Skin epidermis (tissue), 12 donors: ENCODE data around the gene CREB3.
A peak's percentile ranks its signal among the peaks of the same experiment; 100 is the strongest.

Source experiments
- H3K27ac ChIP-seq, 21 experiments: fragments of 200-600 bp; sonication (generic) in 11 of 21; one replicate each; pipeline ENCODE4 v1.5.0; 2020; ENCODE audit warnings: mild to moderate bottlenecking in 3 of 21, inconsistent platforms in 2 of 21, moderate library complexity in 2 of 21
- H3K4me3 ChIP-seq, 7 experiments: fragments of 200-600 bp; sonication (generic) in 2 of 7; one replicate each; pipeline ENCODE4 v1.5.0; 2020; ENCODE audit warnings: inconsistent platforms in 2 of 7, mild to moderate bottlenecking in 2 of 7, moderate library complexity in 1 of 7

CREB3 gene

DNA sequence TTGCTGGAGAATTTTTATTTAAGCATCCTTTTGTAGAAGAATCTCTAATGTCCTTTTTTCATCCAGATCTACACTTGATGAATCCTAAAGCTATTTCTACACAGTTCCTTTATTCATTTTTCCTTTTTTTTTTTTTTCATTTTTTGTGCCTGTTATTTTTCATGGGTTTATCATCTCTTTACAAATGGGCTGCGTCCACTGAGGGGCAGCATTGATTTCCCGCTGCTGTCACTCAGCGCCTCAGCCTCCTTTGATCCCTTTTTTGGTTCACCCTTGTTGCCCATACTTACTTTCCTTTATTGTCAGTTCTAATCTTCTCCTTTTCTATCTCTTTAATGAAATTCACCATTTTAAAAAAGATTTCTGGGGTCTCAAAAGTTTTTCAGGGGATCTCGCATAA is 27.3 kb downstream of the CREB3 start:
- H3K27ac ChIP-seq, result no peak overlapping the region
- no peak overlapping the region for H3K4me3 ChIP-seq

- no peak overlapping the region for H3K27ac ChIP-seq
Measured at GRCh38 chr9:35760651-35761050, 28.2 kb downstream of the CREB3 start.

GRCh38 chr9:35763181-35763580 is 30.7 kb downstream of the CREB3 start:
- Histone ChIP-seq H3K27ac (no peak overlapping the region), H3K4me3 (no peak overlapping the region)

More at GRCh38 chr9:35760651-35761050, 28.2 kb downstream of the CREB3 start:
- H3K4me3 ChIP-seq, result no peak overlapping the region

DNA sequence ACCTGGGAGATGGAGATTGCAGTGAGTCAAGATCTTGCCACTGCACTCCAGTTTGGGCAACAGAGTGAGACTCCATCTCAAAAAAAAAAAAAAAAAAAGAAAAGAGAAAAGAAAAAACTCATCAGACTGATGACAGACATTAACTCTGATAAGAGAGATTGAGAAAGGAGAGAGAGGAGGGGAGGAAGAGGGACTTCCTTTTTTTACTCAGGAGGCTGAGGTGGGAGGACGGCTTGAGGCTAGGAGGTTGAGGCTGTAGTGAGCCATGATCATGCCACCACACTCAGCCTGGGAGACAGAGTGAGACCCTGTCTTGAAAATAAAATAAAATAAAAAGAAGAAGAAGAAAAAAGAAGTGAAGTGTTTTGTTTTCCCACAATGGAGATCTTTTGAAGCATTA is 31.3 kb downstream of the CREB3 start:
- no peak overlapping the region for H3K4me3 ChIP-seq

DNA sequence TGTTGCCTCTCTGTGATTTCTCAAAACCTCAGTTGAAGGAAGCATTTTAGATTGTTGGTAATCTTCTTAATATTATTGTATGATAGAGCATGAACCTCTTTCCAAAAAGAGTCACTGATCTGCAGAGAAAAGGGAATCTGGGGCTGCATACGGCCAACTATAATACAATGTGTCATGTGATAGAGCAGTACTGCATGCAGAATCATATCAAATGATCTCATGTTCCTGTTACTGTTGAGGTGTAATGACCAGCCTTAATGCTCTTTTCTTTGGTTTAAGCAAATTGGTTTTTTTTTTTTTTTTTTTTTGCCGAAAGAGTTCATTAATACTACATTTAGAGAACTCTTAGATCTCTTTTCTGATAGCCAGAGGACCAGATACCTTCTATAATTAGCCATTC is 34.5 kb downstream of the CREB3 start:
- Histone ChIP-seq H3K4me3 (no peak overlapping the region), H3K27ac (no peak overlapping the region)

More for the DNA sequence above, 31.3 kb downstream of the CREB3 start:
- H3K27ac ChIP-seq, result no peak overlapping the region

DNA sequence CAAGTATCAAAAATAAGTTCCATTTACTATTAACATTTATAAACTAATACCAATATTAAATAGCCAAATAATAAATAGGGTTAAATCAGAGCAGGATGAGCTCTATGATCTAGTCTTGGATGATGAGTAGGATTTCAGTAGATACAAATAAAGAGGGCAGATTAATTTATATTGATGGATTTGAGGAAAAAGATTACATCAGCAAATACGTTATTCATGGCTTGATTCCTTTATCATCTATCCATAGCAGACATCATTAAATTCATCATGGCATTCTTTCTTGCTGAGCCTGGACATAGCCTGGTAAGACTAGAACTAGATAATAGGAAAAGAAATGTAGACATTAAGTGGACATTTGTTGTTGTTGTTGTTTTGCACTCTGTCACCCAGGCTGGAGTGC is 35.0 kb downstream of the CREB3 start:
- H3K4me3 ChIP-seq, result no peak overlapping the region
- H3K27ac ChIP-seq, result no peak overlapping the region

- Histone ChIP-seq H3K27ac (no peak overlapping the region), H3K4me3 (no peak overlapping the region)
Measured at GRCh38 chr9:35769763-35770162, 37.3 kb downstream of the CREB3 start.

GRCh38 chr9:35771075-35771433 is 38.6 kb downstream of the CREB3 start:
- H3K27ac ChIP-seq, result peak overlapping the region in 3 of 21 experiments; percentile 10 to 22 (median 16)
- no peak overlapping the region for H3K4me3 ChIP-seq

GRCh38 chr9:35771534-35771933 is 39.1 kb downstream of the CREB3 start:
- Histone ChIP-seq H3K27ac (peak overlapping the region in 2 of 21 experiments; percentile 16 to 22), H3K4me3 (no peak overlapping the region)

- Histone ChIP-seq H3K27ac (peak overlapping the region in 1 of 21 experiments; percentile 16), H3K4me3 (no peak overlapping the region)
Measured at GRCh38 chr9:35771943-35772342, 39.5 kb downstream of the CREB3 start.

DNA sequence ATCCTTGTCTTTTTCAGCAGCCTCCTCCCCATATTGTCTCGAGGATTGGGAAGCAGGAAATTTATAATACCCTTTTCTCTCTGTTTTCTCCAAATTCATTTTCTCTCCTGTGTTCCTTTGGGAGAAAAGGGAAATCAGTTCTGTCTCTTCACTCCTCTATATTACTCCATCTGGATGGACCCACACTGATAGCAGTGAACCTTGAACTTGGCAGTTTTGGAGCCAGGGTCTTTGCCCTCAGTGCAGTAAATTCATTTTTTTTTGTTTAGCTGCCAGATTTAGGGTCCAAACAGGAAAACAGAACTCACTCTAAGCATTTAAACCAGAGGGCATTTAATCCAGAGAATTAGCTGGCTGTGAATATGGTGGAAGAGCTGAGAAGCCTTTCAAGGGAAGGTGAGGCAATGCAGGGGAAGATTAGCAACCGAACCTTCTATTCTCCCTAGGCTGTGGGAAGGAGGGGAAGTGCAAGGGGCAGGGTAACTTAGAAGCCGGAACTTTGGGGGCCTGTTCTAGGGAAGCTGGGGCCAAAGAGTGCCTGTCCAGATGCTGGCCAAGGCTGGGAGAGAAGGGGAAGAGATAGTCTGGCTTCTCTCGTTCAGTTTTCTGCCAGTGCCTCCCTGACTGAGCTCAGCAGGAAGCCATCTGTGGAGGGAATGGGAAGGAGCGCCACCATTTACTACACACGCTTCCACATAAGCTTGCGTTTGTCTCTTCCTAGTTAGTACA is 42.6 kb downstream of the CREB3 start:
- H3K27ac ChIP-seq, result no peak overlapping the region

DNA sequence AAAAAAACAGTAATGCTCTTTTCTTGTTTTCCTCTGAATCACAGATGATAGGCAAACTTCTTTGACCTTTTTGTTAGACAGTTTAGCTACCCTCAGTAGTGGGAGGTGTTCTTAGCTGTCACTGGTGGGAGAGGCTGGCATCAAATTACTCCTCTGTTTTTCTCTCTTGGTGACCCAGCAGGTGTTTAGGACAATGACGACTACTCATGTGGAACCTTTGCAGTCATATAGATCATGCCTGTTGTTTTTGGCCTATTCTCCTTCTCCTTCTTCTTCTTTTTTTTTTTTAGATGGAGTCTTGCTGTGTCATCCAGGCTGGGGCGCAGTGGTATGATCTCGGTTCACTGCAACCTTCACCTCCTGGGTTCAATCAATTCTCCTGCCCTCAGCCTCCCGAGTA is 43.6 kb downstream of the CREB3 start:
- H3K27ac ChIP-seq, result peak overlapping the region in 1 of 21 experiments; percentile 8
- no peak overlapping the region for H3K4me3 ChIP-seq

More for the DNA sequence above, 42.6 kb downstream of the CREB3 start:
- H3K4me3 ChIP-seq, result no peak overlapping the region

GRCh38 chr9:35778496-35778895 is 46.0 kb downstream of the CREB3 start:
- no peak overlapping the region for H3K27ac ChIP-seq

GRCh38 chr9:35781066-35781465 is 48.6 kb downstream of the CREB3 start:
- no peak overlapping the region for H3K27ac ChIP-seq

More at GRCh38 chr9:35778496-35778895, 46.0 kb downstream of the CREB3 start:
- no peak overlapping the region for H3K4me3 ChIP-seq

DNA sequence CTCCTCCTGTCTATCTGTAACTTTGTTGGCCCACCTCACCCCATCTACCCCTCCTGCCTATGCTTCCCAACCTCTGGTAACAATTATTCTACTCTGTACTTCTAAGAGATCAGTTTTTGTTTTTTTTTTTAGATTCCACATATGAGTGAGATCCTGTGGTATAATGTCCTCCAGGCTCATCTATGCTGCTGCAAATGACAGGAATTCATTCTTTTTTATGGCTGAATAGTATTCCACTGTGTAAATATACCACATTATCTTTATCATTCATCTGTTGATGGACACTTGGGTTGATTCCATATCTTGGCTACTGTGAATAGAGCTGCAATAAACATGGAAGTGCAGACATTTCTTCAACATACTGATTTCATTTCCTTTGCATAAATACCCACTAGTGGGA is 51.0 kb downstream of the CREB3 start:
- Histone ChIP-seq H3K27ac (no peak overlapping the region), H3K4me3 (no peak overlapping the region)

More at GRCh38 chr9:35781066-35781465, 48.6 kb downstream of the CREB3 start:
- no peak overlapping the region for H3K4me3 ChIP-seq
